Pancreas (tissue), 10 donors: ENCODE data around the gene OSBPL5. TPM values are rescaled to one million over a fixed set of nuclear protein-coding genes. Genes with fewer than 3 reads are reported as not detected.
A peak's percentile ranks its signal among the peaks of the same experiment; 100 is the strongest.

Source experiments
- ATAC-seq, 4 donors: fragments of 200-7000 bp; cut with Tn5 transposase; one replicate each; pipeline versions ENCODE4 v1.8.0 to v1.9.1; 2020; ENCODE audit warnings: mild to moderate bottlenecking in 4 of 4, moderate library complexity in 4 of 4
- DNase-seq, 6 donors: peaks; one replicate each; pipeline ENCODE4 v3.0.0-alpha.2; 2020
- FAIRE-seq: peaks from 2 replicates; lab custom pipeline; 2012; peaks lifted over from hg19 to GRCh38; lab: Jason Lieb, UNC
- H3K27ac ChIP-seq, 4 donors: fragments of 200-600 bp; sonication (generic); 1 replicate in 3 of 4; 2 replicates in 1 of 4; pipeline versions ENCODE4 v1.5.0 to v1.8.0; 2020
- H3K27me3 ChIP-seq, 4 donors: fragments of 200-600 bp; one replicate each; pipeline ENCODE4 v1.8.0; 2021
- H3K36me3 ChIP-seq, 3 donors: fragments of 200-600 bp; sonication (generic) in 1 of 3; one replicate each; pipeline versions ENCODE4 v1.5.0 to v1.8.0; 2020 to 2021
- H3K4me1 ChIP-seq, 3 donors: fragments of 200-600 bp; one replicate each; pipeline ENCODE4 v1.8.0; 2021
- H3K4me3 ChIP-seq, 4 donors: fragments of 200-600 bp; sonication (generic) in 2 of 4; one replicate each; pipeline versions ENCODE4 v1.5.0 to v1.8.0; 2020 to 2021
- H3K9me3 ChIP-seq, 4 donors: fragments of 200-600 bp; one replicate each; pipeline ENCODE4 v1.8.0; 2021
- CTCF ChIP-seq, 4 donors: fragments of 200-600 bp; sonication (generic) in 3 of 4; IDR thresholded peaks; one replicate each; pipeline versions ENCODE4 v1.5.0 to v1.8.0; 2021; ENCODE audit warnings: antibody characterized with exemption in 4 of 4
- WGBS, 2 donors: extraction: QIAGEN DNeasy Blood & Tissue Kit; methylation state at CpG; one replicate each; pipeline ENCODE4 v1.1.7; 2013; 5-methylcytosine and 5-hydroxymethylcytosine counted together
- intact Hi-C, 3 donors: fragments of 100-400 bp; cut with DNase I; formaldehyde crosslinking; loops; one replicate each; pipeline versions ENCODE4 v1.11.1 to v1.14.2; 2022
- polyA plus RNA-seq, 2 donors: library from polyadenylated mRNA; stranded (reverse); fragments of 200-250 nt; gene quantifications; one replicate each; pipeline ENCODE4 v1.2.3, GENCODE V29; 2013
- total RNA-seq, 6 donors: library from RNA; stranded (reverse); fragmentation: NEBNext Ultra II Directional in 4 of 6; extraction: Animal tissue kit (Norgen Biotek cat#: 25700) in 4 of 6; gene quantifications; one replicate each; pipeline versions ENCODE4 v1.2.1 to v1.2.4, GENCODE V29; 2021 to 2023
- donor health status: healthy with polysubstance abuse.
- donor health status: DM: no; HTN: no; CAD: no; lungs with moderate emphysema.
- donor health status: DM: no; HTN: no; CAD: no.
- donor health status: control.
- donor health status: control.
- donor health status: Bipolar disorder and iron deficiency.
- donor health status: DM: yes; HTN: yes; CAD: no.
- donor health status: DM: no; HTN: no; CAD: no.
- donor health status: DM: no; HTN: no; CAD: no.
- donor health status: DM: yes; HTN: yes; CAD: no.

The OSBPL5 gene
- total and polyA plus RNA-seq, 8 donors = 9.8 to 16.7 (median 11.8) TPM

- Histone ChIP-seq H3K27ac (no peak overlapping the region), H3K27me3 (no peaks in the 10 kb centered on the region), H3K4me1 (no peaks in the 10 kb centered on the region), H3K9me3 (no peaks in the 10 kb centered on the region), H3K4me3 (no peak overlapping the region), H3K36me3 (no peaks in the 10 kb centered on the region)
- peak in 1 of 6 donors; percentile 63 for DNase-seq
- intact Hi-C loops = loop anchor here in 2 of 3 donors (10.0 kb wide), 2 partner anchors 113 to 123 kb away; partner anchors contain the start of gene MRGPRG (in 1 of the 2)
- no peak for TF ChIP-seq CTCF (IDR thresholded peaks at IDR 0.05)
- no peak for FAIRE-seq
- no peak for ATAC-seq
- WGBS, 2 donors = 89 to 90% methylated on average over 20 of the region's 20 CpGs
Observed at GRCh38 chr11:3101921-3102640, 63.0 kb downstream of the OSBPL5 start.

GRCh38 chr11:3099178-3099577, 65.9 kb downstream of the OSBPL5 start:
- Histone ChIP-seq H3K27me3 (no peaks in the 10 kb centered on the region), H3K36me3 (no peaks in the 10 kb centered on the region), H3K4me1 (no peaks in the 10 kb centered on the region), H3K4me3 (no peak overlapping the region), H3K27ac (no peak overlapping the region), H3K9me3 (no peaks in the 10 kb centered on the region)
- DNase-seq (no peak), FAIRE-seq (no peak), ATAC-seq (no peak)
- intact Hi-C loops = no loop called here
- no peak for TF ChIP-seq CTCF (IDR thresholded peaks at IDR 0.05)
- 84 to 93% methylated on average over 3 of the region's 3 CpGs for WGBS, 2 donors

DNA sequence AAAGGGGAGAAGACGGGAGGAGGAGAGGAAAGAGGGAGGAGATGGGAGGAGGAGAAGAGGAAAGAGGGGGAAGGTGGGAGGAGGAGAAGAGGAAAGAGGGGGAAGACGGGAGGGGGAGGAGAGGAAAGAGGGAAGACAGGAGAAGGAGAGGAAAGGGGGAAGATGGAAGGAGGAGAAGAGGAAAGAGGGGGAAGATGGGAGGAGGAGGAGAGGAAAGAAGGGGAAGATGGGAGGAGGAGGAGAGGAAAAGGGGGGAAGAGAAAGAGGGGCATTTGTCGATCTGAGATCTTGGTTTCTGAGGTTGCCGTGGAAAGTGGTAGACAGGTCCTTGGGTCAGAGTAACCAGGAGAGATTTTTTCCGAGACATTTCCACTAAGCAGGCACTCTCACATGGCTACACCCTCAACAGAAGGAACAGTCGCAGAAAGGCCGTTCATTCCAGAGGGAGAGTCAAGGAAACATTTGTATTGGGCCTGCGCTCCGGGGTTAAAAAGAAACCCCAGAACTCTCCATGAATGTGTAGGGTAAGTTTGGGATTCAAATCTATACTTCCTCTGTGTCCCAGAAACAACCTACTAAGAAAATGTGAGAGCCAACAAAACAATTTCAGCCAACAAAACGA, 68.1 kb downstream of the OSBPL5 start:
- no peaks in the 10 kb centered on the region for H3K9me3 ChIP-seq
- H3K36me3 ChIP-seq = no peaks in the 10 kb centered on the region
- FAIRE-seq (no peak), ATAC-seq (no peak), DNase-seq (no peak)
- H3K27ac ChIP-seq = no peak overlapping the region
- no peak for TF ChIP-seq CTCF (IDR thresholded peaks at IDR 0.05)
- H3K4me3 ChIP-seq = no peak overlapping the region
- no peaks in the 10 kb centered on the region for H3K27me3 ChIP-seq
- intact Hi-C loops = no loop called here
- H3K4me1 ChIP-seq = no peaks in the 10 kb centered on the region
- WGBS, 2 donors = 82 to 87% methylated on average over 10 of the region's 10 CpGs

- no peaks in the 10 kb centered on the region for H3K9me3 ChIP-seq
- no peaks in the 10 kb centered on the region for H3K4me1 ChIP-seq
- ATAC-seq = peak in 2 of 4 donors; percentile 34 to 55
- no peaks in the 10 kb centered on the region for H3K36me3 ChIP-seq
- no peak for DNase-seq
- no peak for TF ChIP-seq CTCF (IDR thresholded peaks at IDR 0.05)
- H3K27me3 ChIP-seq = no peaks in the 10 kb centered on the region
- WGBS, 2 donors = 66 to 68% methylated on average over 15 of the region's 15 CpGs
- intact Hi-C loops = no loop called here
- H3K27ac ChIP-seq = peak overlapping the region in 2 of 4 donors; percentile 22 to 39
- no peak for FAIRE-seq
- H3K4me3 ChIP-seq = no peak overlapping the region
Observed at GRCh38 chr11:3095712-3096361, 69.3 kb downstream of the OSBPL5 start.
